ENCODE data around the gene ATF2.
"Not testable (repeated sequence)": the region's sequence is repeated elsewhere in the genome, so short reads cannot be mapped to it uniquely, and the experiment has no call there.

The ATF2 gene

GRCh38 chr2:175166216-175166824 lies 1.7 kb downstream of the ATF2 start:
- DNase-seq: no peak

- no peak for DNase-seq
These were observed 3.8 kb downstream of the ATF2 start for GRCh38 chr2:175164235-175164634.

- no peak for DNase-seq
These were observed 9.1 kb downstream of the ATF2 start for GRCh38 chr2:175158894-175159293.

GRCh38 chr2:175156534-175156933 lies 11.5 kb downstream of the ATF2 start:
- no peak for DNase-seq

- DNase-seq: no peak
These were observed 13.3 kb downstream of the ATF2 start for GRCh38 chr2:175154661-175155082.

GRCh38 chr2:175152242-175152641 lies 15.8 kb downstream of the ATF2 start:
- no peak for DNase-seq

GRCh38 chr2:175151791-175152190 lies 16.2 kb downstream of the ATF2 start:
- DNase-seq: no peak

- no peak for DNase-seq
These were observed 20.8 kb downstream of the ATF2 start for GRCh38 chr2:175147186-175147585.

GRCh38 chr2:175143678-175144077 lies 24.3 kb downstream of the ATF2 start:
- no peak for DNase-seq

GRCh38 chr2:175143191-175143590 lies 24.8 kb downstream of the ATF2 start:
- DNase-seq: no peak

GRCh38 chr2:175140332-175140731 lies 27.7 kb downstream of the ATF2 start:
- no peak for DNase-seq

GRCh38 chr2:175137793-175138192 lies 30.2 kb downstream of the ATF2 start:
- DNase-seq: no peak

GRCh38 chr2:175136334-175137215 lies 31.4 kb downstream of the ATF2 start:
- DNase-seq: no peak

GRCh38 chr2:175135862-175136261 lies 32.1 kb downstream of the ATF2 start:
- no peak for DNase-seq

GRCh38 chr2:175135177-175135576 lies 32.8 kb downstream of the ATF2 start:
- no peak for DNase-seq

- no peak for DNase-seq
These were observed 36.8 kb downstream of the ATF2 start for GRCh38 chr2:175131252-175131651.

GRCh38 chr2:175126661-175127060 lies 41.3 kb downstream of the ATF2 start:
- DNase-seq: no peak

- no peak for DNase-seq
These were observed 44.7 kb downstream of the ATF2 start for GRCh38 chr2:175123254-175123653.

GRCh38 chr2:175111200-175111657 lies 56.8 kb downstream of the ATF2 start:
- no peak for DNase-seq

- DNase-seq: not testable (repeated sequence)
These were observed 59.9 kb downstream of the ATF2 start for GRCh38 chr2:175108091-175108490.

GRCh38 chr2:175107146-175107545 lies 60.9 kb downstream of the ATF2 start:
- DNase-seq: no peak

- DNase-seq: no peak
These were observed 64.8 kb downstream of the ATF2 start for GRCh38 chr2:175103191-175103590.

GRCh38 chr2:175101514-175101913 lies 66.5 kb downstream of the ATF2 start:
- DNase-seq: no peak
